ENCODE measurements around the gene ACP5. TPM values are rescaled to one million over a fixed set of nuclear protein-coding genes. Genes with fewer than 3 reads are reported as not detected.
"Not testable (repeated sequence)": the region's sequence is repeated elsewhere in the genome, so short reads cannot be mapped to it uniquely, and the experiment has no call there.

ACP5 gene
- total and polyA plus RNA-seq, 2 of the 8 experiments (the other 6 are each of a cell fraction or from before 2014, with no cell fraction given): 9.0 to 14.3 TPM

GRCh38 chr19:11622401-11622800 is 45.0 kb upstream of the ACP5 start:
- not testable (repeated sequence) for H3K4me1 ChIP-seq (replicated peaks in 1 of 4; ENCODE audit: control insufficient read depth in 3 of 4, insufficient read depth in 4 of 4, low read length in 3 of 4); H4K8ac ChIP-seq (ENCODE audit: extremely low read depth, insufficient read depth, low read length); H3K4me2 ChIP-seq (ENCODE audit: insufficient read depth in 1 of 2, low read depth in 2 of 2, low read length in 2 of 2); H3K56ac ChIP-seq (replicated peaks; ENCODE audit: insufficient read length, low read depth, low read length); H2BK12ac ChIP-seq (ENCODE audit: low read depth, low read length); H2BK20ac ChIP-seq (ENCODE audit: low read length); H2BK120ac ChIP-seq (replicated peaks; ENCODE audit: low read depth, low read length); H4K5ac ChIP-seq (ENCODE audit: insufficient read length, low read depth, low read length); H3K18ac ChIP-seq (ENCODE audit: extremely low read depth, low read length); H2AFZ ChIP-seq (ENCODE audit: low read length); DNase-seq (ENCODE audit: low read depth in 1 of 2, low spot score in 2 of 2); H3K4ac ChIP-seq (replicated peaks; ENCODE audit: insufficient read length, low read depth, low read length); H3K14ac ChIP-seq (ENCODE audit: insufficient read length); H3K23me2 ChIP-seq (ENCODE audit: low read depth, low read length); H4K91ac ChIP-seq (replicated peaks; ENCODE audit: insufficient read length, low read length); H3K23ac ChIP-seq (ENCODE audit: insufficient read length); H3K9ac ChIP-seq (replicated peaks in 1 of 4; ENCODE audit: extremely low read depth in 1 of 4, low read depth in 3 of 4, low read length in 3 of 4); H3K27ac ChIP-seq (ENCODE audit: low read depth, low read length); H2BK15ac ChIP-seq (ENCODE audit: low read length); H3K27me3 ChIP-seq (replicated peaks in 1 of 4; ENCODE audit: control insufficient read depth in 3 of 4, extremely low read depth in 1 of 4, insufficient read depth in 3 of 4, low read length in 3 of 4); H4K20me1 ChIP-seq (replicated peaks in 1 of 2; ENCODE audit: control insufficient read depth in 1 of 2, insufficient read depth in 2 of 2, low read length in 2 of 2); H3K79me1 ChIP-seq (ENCODE audit: low read depth, low read length); FAIRE-seq; H2BK5ac ChIP-seq (ENCODE audit: low read depth, low read length); H3K4me3 ChIP-seq (ENCODE audit: extremely low read depth in 1 of 4, insufficient read depth in 2 of 4, low read depth in 3 of 4, low read length in 4 of 4); H3K79me2 ChIP-seq (ENCODE audit: control insufficient read depth in 1 of 2, insufficient read depth in 2 of 2, low read length in 2 of 2); H2AK5ac ChIP-seq (ENCODE audit: low read depth, low read length)
- H3K36me3 ChIP-seq (ENCODE audit: control insufficient read depth in 2 of 4, insufficient read depth in 4 of 4, low read length in 3 of 4): peaks cover 12 to 37% (median 26%) of the 10 kb centered on the region in 4 experiments
- 57% methylated on average over 3 of the region's 3 CpGs; no CpG with 5 or more reads in 1 of the 2 experiments for WGBS, 2 experiments (ENCODE audit: extremely low coverage in 1 of 2, insufficient coverage in 1 of 2, insufficient read length in 1 of 2, insufficient replicate concordance in 2 of 2, low coverage in 1 of 2, low lambda C conversion rate in 2 of 2, missing lambda C conversion rate in 1 of 2)
- H3K9me3 ChIP-seq (ENCODE audit: insufficient read depth in 2 of 2, low read depth in 1 of 2, low read length in 1 of 2): peaks cover 11 to 12% of the 10 kb centered on the region in 2 experiments
- POLR2A ChIA-PET (ENCODE audit: partially characterized antibody): interaction anchor here (0.6 to 5.0 kb wide), 6 partner anchors 9 to 96 kb away, joined by 3 to 17 read pairs (median 4); no protein-coding TSS in a partner anchor
- CTCF ChIA-PET (ENCODE audit: partially characterized antibody): interaction anchor here (0.9 to 2.5 kb wide), 5 partner anchors 9 to 62 kb away, joined by 3 to 7 read pairs (median 3); no protein-coding TSS in a partner anchor

Data from H1 (cell line).